ENCODE results near the gene THSD1.
"Not testable (repeated sequence)": the region's sequence is repeated elsewhere in the genome, so short reads cannot be mapped to it uniquely, and the experiment has no call there.

Gene THSD1

DNA sequence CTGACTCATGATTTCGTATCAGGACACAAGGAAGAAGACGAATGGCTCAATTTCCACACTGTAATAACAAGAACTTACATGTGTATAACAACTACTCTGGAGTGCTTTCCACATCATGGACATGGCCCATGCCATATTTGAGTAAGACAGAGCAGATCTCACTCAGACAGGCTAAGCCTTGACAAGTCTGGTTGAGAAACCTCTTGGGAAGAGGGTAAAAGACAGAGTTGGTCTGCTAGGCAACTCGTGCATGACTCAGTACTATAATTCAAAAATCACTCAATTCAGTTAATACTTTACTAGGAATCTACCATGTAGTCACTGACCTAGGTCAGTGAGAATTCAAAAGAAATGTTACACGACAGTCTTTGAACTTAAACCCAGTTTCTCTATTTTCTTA is 5.7 kb upstream of the THSD1 start:
- DNase-seq (ENCODE audit: low read depth) = peak; percentile 92

DNA sequence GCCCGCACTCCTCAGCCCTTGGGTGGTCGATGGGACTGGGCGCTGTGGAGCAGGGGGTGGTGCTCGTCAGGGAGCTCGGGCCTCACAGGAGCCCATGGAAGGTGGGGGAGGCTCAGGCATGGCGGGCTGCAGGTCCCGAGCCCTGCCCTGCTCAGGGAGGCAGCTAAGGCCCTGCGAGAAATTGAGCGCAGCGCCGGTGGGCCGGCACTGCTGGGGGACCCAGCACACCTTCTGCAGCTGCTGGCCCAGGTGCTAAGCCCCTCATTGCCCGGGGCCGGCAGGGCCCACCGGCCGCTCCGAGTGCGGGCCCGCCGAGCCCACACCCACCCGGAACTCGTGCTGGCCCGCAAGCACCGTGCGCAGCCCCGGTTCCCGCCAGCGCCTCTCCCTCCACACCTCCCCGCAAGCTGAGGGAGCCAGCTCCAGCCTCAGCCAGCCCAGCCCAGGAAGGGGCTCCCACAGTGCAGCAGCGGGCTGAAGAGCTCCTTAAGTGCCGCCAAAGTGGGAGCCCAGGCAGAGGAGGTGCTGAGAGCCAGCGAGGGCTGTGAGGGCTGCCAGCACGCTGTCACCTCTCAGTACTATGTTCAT is 2.2 kb upstream of the THSD1 start:
- not testable (repeated sequence) for DNase-seq (ENCODE audit: low read depth)

DNA sequence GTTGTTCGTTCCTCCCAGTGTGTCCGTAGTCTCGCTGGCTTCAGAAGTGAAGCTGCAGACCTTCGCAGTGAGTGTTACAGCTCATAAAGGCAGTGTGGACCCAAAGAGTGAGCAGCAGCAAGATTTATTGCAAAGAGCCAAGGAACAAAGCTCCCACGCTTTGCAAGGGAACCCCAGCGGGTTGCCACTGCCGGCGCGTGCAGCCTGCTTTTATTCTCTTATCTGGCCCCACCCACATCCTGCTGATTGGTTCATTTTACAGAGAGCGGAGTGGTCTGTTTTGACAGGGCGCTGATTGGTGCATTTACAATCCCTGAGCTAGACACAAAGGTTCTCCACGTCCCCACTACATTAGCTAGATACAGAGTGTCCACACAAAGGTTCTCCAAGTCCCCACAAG is 1.5 kb upstream of the THSD1 start:
- DNase-seq (ENCODE audit: low read depth) = not testable (repeated sequence)

DNA sequence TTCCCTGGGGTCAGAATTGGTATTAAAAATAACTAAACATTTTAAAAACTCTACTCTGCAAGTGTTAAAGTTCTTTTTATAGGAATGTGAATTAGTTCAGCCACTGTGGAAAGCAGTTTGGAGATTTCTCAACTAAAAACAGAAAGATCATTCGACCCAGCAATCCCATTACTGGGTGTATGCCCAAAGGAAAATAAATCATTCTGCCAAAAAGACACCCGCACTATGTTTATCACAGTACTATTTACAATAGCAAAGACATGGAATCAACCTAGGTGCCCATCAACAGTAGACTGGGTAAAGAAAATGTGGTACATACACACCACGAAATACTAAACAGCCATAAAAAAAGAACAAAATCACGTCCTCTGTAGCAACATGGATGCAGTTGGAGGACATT is 657 bp upstream of the THSD1 start:
- no peak for DNase-seq (ENCODE audit: low read depth)

DNA sequence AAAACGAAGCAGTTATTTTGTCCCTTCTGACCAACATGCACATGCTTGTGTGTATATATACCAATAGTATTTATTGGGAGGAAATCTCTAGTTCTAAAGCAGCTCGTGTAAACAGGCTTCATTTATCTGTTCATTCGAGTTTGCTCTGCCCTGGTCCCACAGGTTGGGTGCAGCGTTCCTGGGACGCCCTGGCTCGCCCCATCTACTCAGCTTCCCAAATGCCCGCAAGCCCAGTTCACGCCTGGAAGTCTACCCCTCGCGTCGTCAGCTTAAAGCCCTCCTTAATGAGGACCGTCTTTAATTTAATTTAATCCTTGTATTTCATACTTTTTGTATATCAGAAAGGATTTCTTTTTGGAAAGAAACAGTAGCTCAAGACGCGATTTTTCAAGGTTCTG is 604 bp downstream of the THSD1 start:
- no peak for DNase-seq (ENCODE audit: low read depth)

DNA sequence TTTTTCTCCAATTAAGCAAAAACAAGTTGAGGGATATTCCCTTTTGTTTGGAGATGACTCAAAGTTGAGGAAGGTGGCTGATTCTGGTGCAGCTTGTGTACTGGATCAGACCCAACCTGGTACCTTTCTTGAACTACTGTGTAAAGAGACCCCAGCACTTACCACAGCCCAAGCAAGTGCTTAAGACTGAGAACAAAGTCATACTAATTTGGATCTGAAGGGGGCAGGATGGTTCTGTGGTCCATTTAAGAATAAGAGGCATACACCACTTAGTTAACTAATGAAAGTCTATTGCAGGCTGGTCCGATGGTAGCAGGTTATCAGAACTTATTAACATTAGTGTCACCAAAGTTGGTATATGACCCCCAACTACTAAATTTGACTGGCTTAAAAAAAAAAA is 6.3 kb downstream of the THSD1 start:
- no peak for DNase-seq (ENCODE audit: low read depth)

DNA sequence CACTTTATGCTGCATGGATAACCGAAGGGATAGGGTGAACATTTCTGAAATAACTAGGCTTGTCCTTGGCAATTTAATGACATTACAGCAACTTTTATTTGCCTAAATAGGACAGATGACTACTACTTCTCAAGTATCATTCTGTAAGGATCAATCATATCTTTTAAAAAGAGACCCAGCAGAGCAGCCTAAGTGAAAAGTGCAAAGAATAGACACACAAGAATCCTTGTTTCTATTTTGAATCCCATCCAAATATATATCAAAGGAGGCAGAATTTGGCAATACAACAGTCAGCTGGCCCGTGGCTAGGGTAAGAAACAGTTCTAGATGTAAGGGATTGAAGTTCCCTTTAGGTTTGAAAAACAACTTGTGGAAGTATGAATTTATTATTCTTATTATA is 6.9 kb downstream of the THSD1 start:
- no peak for DNase-seq (ENCODE audit: low read depth)

DNA sequence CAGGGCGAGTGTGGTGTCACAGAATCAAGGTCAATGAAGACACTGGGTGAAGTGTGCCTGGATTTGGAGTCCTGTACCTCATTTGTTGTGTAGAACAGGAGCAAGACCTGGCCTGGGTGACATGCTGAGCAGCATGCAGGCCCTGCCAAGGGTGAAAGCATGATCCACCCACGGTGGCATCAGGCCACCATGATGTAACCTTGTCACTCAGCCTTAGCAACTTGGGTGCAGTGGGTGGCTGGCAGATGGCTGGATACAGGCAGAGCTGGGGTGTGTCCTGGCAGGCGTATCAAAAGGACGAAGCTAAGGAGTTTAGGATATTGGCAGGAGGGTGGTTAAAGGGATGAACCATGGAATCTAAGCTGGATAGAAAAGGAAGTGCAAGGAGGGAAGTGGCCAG is 10.3 kb downstream of the THSD1 start:
- no peak for DNase-seq (ENCODE audit: low read depth)

DNA sequence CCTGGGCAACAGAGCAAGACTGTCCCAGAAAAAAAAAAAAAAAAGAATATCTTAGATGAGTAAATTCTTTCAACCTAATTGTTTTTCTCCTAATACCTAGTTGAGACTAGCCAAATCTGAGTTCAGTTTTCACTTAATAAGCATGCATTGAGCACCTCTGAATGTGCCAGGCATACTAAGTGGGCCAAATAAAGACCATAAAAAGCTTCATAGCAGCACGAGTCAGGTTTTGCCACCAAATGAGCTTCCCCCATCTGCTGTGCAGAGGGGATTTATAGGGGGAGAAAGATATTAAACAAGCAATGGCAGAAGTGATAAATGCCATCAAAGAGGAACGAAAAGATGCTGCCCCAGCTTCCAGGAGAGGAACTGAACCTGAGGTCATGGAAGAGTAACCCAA is 11.4 kb downstream of the THSD1 start:
- no peak for DNase-seq (ENCODE audit: low read depth)

DNA sequence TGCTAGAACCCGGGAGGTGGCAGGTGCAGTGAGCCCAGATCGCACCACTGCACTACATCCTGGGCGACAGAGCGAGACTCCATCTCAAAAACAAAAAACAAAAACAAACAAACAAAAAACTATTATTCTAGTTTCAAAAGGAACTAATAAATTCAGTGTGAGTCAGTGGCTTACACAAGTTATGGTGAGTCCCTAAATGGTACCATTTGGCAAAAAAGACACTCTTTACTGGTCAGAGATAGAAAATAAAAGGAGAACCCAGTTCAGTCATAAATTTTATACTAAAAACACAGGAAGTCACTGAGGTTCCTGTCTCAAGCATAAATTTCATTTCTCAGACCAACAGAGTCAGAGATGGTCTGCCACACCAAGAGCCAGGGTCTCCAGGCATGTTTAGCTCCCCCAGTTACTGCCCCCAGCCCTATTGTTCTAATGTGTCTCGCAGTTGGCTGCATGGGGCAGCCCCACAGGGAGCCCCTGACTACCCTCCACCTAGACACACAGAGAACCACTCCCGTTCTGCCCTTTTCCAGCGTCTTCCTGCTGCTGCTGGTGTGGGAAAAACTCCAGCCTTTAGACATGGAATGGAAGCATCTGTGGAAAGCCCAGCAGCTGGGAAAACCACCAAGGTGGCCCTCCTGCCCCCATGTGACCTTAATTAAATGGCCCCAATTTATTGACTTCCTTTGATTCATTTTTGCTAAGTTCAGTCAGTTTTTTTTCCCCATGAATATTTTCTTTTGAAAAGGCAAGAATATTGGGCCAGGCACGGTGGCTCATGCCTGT is 12.2 kb downstream of the THSD1 start:
- no peak for DNase-seq (ENCODE audit: low read depth)

DNA sequence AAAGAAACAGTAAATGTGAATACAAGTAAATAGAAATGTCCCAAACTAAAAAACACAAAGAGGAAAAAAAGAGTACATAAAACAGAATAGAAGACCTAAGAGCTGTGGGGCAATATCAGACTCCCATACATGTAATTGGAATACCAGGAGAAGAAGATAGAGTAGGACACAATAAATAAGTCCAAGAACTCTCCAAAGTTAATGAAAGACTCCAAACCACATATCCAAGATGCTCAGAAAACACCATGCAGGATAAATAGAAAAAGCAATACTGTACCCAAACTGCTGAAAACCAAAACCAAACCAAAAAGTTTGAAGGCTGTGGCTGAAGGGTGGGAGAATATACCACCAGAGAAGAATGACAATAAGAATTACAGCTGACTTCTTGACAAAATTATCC is 18.3 kb downstream of the THSD1 start:
- DNase-seq (ENCODE audit: low read depth) = no peak

DNA sequence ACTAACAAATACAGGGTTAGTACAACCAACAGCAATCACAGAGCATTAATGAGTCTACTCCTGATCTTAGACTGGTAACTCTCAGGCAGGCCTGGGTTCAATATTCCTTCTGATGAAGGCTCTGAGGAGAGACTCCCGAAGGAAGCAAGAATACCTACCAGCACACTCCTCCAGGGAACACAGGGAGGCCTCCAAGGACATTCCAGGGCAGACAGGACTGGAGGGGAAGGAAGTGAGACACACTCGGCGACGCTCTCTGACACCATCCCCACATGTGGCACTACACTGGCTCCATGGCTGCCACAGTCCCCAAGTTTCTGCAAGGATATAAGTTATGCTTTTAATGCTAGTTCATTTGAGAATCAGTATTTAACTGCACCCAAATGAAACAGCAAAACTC is 20.1 kb downstream of the THSD1 start:
- DNase-seq (ENCODE audit: low read depth) = no peak

DNA sequence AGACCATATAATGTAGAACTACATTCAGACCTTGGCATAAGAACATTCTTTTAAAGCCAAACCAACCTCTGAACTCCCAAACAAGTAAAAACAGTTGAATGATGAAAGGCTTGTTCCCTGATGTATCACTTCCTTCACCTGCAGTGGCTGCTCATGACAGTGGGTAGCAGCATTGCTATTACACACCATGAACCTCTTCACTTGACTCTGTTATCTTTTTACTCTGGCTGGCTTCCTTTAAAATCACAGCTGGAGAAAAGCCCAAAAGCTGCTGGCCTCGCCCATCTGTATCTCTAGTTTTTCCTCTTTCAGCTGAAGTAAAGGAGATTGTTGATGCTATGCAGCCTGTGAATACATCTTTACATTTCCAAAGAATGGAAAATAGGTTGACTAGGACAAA is 22.6 kb downstream of the THSD1 start:
- DNase-seq (ENCODE audit: low read depth) = no peak

DNA sequence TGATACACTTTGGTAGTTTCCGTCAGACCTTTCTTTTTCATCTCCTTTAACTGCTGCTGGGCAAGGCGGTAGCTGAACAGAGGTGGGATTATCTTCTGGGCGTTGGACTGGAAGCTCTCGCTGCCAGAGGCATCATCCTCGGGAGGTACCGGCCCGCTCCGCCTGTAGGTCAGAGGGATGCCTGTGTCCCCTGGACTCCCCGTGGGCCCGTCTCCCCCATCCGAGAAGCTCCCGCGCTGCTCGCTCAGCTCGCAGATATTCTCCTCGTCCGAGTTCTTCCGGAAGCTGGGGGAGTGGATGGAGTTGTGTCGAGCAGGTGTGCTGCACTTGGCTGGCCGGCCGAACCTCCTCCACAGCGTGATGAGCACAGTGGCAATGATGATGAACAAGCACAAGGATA is 27.7 kb downstream of the THSD1 start:
- DNase-seq (ENCODE audit: low read depth) = no peak

DNA sequence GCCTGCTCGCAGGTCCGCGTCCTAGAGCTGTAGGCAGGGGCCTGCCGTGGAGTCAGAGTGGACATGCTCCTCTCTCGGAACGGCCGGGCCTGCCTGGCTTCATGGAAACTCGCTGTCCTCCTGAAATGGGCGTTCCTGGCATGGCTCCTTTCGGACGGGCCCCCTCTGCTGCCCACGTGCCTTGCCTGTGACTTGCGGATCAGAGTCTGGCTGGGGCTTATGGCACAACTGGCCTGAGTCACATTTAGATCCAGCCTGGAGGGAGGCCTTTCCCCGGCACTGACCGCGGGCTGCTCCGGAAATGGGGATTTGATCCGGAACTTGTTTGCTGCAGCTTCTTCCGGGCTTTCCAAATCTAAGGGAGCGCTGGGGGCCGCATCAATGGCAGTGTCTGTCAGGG is 28.1 kb downstream of the THSD1 start:
- no peak for DNase-seq (ENCODE audit: low read depth)

DNA sequence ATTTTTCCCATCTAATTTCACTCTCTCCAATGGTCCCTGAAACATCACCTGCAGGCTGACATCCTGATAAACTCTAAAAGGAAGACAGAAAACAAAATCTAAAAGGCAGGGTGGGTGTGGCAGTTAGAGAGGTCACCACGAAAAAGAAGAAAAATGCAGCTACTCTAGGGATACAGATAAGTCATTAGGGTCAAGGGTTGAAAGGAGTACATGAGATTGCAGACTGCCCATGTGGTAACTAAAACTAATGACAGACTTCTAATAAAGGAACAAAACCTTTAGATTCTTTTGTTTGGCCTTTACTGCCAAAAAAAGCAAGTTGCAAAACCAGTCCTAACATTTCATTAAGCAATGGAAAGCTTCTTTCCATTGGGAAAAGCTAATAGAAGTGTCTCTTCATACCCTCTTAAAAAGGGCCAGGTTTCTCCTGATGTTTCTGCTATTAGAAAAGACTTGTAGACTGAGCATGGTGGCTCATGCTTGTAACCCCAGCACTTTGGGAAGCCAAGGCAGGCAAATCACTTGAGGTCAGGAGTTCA is 31.0 kb downstream of the THSD1 start:
- DNase-seq (ENCODE audit: low read depth) = no peak

DNA sequence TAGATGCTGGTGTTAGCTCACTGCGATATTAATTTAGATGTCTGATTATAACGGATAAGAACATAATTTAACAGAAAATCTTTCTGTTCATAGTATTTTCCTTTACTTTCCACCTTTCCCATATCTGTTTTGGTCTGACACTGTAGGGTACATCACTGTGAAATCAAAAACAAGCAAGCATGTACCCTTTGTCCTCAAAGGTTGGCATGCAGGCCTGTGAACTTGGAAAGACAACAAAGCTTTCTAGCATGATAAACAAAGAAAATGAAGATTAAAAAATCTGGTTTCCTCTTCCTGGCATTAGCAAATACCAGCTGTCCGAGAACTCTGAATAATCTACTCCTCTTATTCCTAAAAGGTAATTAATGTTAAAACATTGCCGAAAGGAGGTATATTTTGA is 31.6 kb downstream of the THSD1 start:
- no peak for DNase-seq (ENCODE audit: low read depth)

DNA sequence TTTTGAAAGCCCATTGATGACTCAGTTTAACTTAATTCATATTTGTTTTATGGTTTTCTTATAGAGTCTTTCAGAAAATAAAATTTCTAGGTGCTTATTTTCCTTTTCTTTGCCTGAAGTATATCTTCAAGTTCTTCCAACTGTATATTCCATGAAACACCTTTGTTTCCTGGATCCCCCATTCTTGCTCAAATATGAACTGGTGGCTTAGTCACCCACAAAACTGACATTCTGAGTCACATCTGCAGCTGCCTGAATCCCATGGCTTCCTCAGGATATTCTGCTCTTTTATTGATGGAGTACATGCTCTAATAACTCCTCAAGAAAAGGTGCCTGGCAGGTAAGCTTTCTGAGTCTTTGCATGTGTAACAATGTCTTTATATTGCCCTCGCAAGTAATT is 32.7 kb downstream of the THSD1 start:
- DNase-seq (ENCODE audit: low read depth) = not testable (repeated sequence)

DNA sequence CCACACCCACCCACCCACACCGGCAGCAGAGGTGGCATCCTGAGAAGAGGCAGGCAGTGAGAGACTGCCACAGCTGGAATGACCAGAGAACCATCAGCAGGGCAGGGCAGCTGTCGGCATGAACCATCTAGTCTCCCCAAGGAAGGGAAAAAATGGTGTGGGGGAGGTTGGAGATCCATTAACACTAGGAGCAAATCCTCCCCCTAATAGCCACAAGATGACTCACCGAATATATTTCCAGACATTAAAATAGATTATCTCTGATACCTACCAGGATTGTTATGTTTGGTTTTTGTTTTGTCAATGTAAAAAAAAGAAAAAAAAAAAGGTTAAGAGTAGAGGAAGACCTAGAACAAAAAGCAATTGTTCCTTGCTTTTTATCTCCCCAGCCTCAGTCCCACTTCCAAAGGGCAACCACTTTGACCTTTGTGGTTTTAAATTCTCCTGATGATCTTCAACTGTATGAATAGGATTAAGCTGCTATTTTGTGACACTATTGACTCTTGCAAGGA is 34.2 kb downstream of the THSD1 start:
- DNase-seq (ENCODE audit: low read depth) = peak; percentile 45

DNA sequence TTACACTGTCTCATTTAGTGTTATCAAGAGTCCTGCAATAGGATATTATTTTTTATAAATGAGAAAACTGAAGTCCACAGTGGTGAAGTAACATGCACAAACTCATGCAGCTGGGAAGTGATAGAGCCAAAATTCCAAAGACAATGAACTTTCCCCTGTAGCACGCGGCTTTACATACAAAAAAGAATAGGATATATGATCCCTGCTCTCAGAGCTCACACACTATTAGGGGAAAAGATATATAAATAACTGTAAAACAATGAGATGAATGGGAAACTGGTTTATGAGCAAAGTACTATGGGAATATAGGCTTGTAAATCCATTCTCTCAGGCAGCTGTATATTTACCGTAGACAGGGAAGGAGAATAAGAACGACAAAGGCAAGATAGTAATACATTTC is 39.7 kb downstream of the THSD1 start:
- DNase-seq (ENCODE audit: low read depth) = no peak

DNA sequence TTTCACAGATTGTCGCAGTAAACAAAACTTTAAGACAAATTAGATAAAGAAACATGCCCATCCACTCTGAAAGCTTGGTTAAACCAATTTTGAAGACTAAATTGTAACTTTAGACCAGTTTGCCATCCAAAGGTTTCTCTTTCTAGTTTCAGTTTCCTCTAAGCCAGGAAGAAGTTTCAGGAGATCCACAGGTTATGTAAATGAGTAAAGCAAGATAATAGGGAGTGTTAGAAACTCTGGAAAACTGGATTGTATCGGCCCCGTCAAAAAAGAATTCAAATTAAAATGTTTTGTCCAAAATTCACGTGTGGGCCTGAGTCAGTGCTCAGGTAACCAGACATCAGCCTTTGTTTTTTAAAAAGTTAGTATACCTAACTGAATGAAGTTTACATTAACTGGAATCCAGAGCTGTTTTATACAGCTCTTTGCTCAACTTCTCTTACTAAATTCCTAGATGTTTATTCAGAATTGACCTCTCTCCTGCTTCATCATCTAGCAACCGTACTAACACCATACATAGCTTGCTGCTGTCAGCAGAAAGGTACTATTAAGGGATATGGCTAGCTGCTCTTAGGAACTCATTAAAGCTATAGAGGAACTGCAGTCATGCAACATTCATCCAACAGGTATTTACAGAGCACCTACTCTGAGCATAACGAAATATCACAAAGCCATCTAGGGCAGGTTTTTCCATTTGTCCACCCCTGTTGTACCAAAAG is 43.6 kb downstream of the THSD1 start:
- DNase-seq (ENCODE audit: low read depth) = not testable (repeated sequence)

DNA sequence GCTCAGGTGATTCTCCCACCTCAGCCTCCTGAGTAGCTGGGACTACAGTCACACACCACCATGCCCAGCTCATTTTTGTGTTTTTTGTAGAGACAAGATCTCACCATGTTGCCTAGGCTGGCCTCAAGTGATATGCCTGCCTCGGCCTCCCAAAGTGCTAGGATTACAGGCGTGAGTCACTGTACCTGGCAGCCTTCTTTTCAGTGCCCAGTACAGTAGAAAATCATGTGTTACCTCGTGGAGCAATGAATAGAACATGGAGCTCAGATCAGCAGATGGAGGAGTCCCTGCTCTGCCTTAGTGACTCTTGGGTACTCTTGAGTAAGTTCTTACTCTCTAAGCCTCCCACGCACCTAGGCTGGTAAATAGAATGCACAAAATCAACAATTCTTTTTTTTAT is 44.7 kb downstream of the THSD1 start:
- DNase-seq (ENCODE audit: low read depth) = no peak

DNA sequence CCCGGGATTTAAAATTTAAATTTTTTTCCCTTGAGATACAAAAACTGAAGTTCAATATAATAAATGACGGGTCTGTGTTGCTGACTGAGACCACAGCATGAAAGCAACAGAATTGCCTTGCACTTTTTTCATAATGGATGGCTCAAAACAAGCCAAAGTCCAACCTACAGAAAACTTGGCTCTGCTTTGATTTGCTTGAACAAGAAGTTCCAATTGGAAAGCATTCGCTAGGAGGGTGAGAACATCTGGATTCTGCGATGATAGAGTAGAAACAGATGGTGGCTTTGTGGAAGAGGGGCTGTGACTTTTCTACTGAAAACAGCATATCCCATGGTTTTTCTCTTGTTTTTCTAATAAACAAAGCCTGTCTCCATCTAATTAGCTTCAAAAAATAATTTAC is 46.4 kb downstream of the THSD1 start:
- no peak for DNase-seq (ENCODE audit: low read depth)
